T-helper 2 cell treated with Interferon-gamma antibody and Interleukin-4, amounts not matched to agents 5 μg/mL and 100 μg/mL, for 36 hours (primary cell): ENCODE data around the gene RMDN2.

Source experiments
- DNase-seq: peaks from one replicate; pipeline ENCODE4 v3.0.0; 2021; ENCODE audit warnings: low spot score
- H3K27ac Mint-ChIP-seq: one replicate; pipeline ENCODE4 v1.8.0; 2021; ENCODE audit warnings: mild to moderate bottlenecking, mixed read lengths
- H3K27me3 Mint-ChIP-seq: one replicate; pipeline ENCODE4 v1.8.0; 2021; ENCODE audit warnings: low read depth, mixed read lengths
- H3K36me3 Mint-ChIP-seq: one replicate; pipeline ENCODE4 v1.8.0; 2021; ENCODE audit warnings: low read depth, mixed read lengths
- H3K4me1 Mint-ChIP-seq: one replicate; pipeline ENCODE4 v1.8.0; 2021; ENCODE audit warnings: low read depth, mixed read lengths
- H3K4me3 Mint-ChIP-seq: one replicate; pipeline ENCODE4 v1.8.0; 2022; ENCODE audit warnings: mild to moderate bottlenecking, moderate library complexity, mixed read lengths
- H3K9me3 Mint-ChIP-seq: one replicate; pipeline ENCODE4 v1.8.0; 2021; ENCODE audit warnings: mixed read lengths

The RMDN2 gene

DNA sequence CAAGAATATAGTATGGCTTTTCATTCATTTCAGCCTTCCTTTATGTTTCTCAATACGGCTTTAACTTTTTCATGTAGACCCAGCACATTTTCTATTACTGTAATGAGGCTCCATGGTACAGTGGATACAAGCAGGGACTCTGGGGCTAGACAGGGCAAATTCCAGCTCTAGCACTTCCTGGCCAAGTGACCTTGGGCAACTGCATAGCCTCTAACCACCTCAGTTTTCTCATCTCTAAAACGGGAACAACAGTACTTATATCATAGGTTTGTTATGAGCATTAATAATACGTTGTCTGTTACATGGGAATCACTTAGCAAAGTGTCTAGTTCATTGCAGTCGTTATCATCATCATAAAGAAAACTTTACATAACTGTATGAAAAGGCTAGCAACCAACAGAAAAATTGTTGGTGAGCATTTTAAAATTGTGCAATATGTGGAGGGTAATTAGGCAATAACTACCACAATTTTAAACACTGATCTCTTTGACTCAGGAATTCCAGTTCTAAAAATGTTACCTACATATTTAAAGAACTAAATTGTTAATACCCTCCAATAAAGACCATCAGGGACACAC, 13.7 kb upstream of the RMDN2 start:
- Mint-ChIP-seq H3K36me3 (no peaks in the 10 kb centered on the region), H3K4me1 (no peaks in the 10 kb centered on the region), H3K9me3 (no peaks in the 10 kb centered on the region), H3K27me3 (peaks cover 24% of the 10 kb centered on the region), H3K27ac (no peak overlapping the region), H3K4me3 (no peak overlapping the region)
- DNase-seq, result no peak

DNA sequence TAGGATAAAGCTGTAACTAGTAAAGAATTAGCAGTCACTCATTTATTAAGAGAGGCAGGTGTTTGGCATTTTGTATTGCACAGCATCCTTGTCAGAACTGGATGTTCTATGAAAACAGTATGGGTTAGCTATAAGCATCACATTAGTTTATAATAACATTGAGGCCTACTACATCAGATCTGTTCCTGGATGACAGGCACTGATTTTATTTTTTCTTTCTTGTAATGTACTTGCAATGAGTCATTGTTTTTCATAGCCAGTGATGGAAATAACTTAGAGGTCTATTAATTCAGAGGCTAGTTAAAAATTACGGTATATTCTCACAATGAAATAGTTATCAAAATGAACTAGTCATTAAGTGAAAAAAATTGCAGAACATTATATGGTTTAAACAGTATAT, 13.0 kb upstream of the RMDN2 start:
- H3K27me3 Mint-ChIP-seq, result peaks cover 25% of the 10 kb centered on the region
- no peak overlapping the region for H3K4me3 Mint-ChIP-seq
- no peaks in the 10 kb centered on the region for H3K4me1 Mint-ChIP-seq
- no peaks in the 10 kb centered on the region for H3K36me3 Mint-ChIP-seq
- no peak for DNase-seq
- no peaks in the 10 kb centered on the region for H3K9me3 Mint-ChIP-seq
- H3K27ac Mint-ChIP-seq, result no peak overlapping the region

DNA sequence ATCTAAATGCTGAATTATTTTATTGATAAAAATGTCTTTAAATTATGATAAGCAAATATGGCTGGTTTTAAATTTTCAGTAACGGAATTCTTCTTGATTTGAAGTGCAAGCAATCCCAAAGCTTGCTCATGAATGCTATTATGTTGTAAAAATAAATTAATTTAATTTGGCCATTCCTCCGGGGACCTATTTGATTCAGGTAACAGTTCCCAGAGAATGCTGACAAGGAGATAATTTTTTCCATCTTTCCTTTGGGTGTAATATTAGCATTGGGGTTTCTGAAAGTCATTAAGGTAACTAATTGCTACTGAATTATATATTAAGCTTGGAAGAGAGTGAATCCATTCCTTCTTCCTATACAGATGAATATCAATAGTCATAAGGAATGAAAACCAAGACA, 12.5 kb upstream of the RMDN2 start:
- no peak for DNase-seq
- Mint-ChIP-seq H3K4me3 (no peak overlapping the region), H3K27me3 (peaks cover 26% of the 10 kb centered on the region), H3K4me1 (no peaks in the 10 kb centered on the region), H3K9me3 (no peaks in the 10 kb centered on the region), H3K27ac (no peak overlapping the region), H3K36me3 (no peaks in the 10 kb centered on the region)

DNA sequence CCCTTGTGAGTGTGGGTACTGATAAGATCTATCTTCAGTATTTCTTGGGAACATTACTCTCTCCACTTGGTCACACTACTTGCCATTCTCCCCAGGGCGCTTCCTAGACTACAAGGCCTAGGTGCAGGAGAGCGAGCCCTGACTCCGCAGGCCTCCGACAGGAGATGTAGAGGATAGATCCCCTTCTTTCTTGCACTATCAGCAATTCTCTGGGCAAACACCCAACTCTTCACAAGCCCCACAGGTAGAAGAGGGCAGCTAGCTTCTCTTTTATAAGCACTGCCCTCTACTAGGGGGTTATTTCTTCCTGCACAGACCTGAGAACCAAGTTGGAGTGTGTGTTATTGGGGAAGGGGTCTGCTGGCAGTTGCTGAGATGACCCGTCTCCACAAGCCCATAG, 10.7 kb upstream of the RMDN2 start:
- no peaks in the 10 kb centered on the region for H3K9me3 Mint-ChIP-seq
- H3K27me3 Mint-ChIP-seq, result peaks cover 30% of the 10 kb centered on the region
- H3K4me3 Mint-ChIP-seq, result no peak overlapping the region
- DNase-seq, result no peak
- no peak overlapping the region for H3K27ac Mint-ChIP-seq
- no peaks in the 10 kb centered on the region for H3K36me3 Mint-ChIP-seq
- no peaks in the 10 kb centered on the region for H3K4me1 Mint-ChIP-seq

DNA sequence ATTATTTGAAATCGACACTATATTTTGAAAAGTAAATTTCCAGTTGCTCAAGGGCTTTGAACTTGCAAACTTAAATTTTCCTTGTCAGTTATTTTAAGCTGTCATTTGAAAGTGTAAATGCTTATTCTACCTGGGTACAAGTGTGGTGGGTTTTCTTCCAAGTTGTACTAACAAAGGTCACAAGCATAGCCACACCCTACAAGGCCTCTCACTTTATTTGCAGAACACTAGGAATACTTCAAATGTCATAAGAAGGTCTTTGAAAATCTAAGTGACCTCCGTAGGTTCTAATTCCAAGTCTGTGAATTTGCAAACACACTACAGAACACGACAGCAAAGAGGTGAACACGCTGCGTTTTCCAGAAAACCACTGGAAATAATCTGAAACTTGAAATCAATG, 9.3 kb upstream of the RMDN2 start:
- Mint-ChIP-seq H3K27me3 (peaks cover 41% of the 10 kb centered on the region), H3K4me3 (no peak overlapping the region), H3K9me3 (no peaks in the 10 kb centered on the region), H3K27ac (no peak overlapping the region), H3K4me1 (no peaks in the 10 kb centered on the region), H3K36me3 (no peaks in the 10 kb centered on the region)
- no peak for DNase-seq

DNA sequence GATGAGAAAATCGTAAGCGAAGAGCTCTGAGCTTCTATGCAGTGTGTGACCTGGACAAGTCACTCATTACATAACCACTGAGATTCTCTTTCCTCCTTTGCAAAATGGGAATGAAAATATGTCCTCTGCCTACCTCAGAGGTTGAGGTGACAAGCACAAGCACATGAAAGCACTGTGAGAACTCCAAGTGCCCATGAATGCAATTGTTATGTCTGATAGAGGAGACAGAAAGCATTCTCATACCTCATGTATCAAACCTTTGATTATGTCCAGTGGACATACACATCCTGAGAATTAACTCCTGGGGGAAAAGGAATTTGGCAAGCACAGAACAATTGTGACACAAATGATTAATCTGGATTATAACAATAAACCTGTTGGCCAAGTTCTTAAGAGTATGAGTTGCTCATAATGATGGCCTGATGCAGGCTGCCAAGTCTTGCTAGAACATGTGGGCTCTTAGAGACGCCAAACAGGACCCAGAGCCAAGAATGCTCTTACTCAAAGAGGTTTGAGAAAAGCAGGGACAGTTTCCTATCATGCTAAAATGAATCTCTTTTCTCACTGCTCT, 8.5 kb upstream of the RMDN2 start:
- DNase-seq, result no peak
- Mint-ChIP-seq H3K27me3 (peaks cover 44% of the 10 kb centered on the region), H3K4me3 (no peak overlapping the region), H3K9me3 (no peaks in the 10 kb centered on the region), H3K27ac (no peak overlapping the region), H3K36me3 (no peaks in the 10 kb centered on the region), H3K4me1 (no peaks in the 10 kb centered on the region)

DNA sequence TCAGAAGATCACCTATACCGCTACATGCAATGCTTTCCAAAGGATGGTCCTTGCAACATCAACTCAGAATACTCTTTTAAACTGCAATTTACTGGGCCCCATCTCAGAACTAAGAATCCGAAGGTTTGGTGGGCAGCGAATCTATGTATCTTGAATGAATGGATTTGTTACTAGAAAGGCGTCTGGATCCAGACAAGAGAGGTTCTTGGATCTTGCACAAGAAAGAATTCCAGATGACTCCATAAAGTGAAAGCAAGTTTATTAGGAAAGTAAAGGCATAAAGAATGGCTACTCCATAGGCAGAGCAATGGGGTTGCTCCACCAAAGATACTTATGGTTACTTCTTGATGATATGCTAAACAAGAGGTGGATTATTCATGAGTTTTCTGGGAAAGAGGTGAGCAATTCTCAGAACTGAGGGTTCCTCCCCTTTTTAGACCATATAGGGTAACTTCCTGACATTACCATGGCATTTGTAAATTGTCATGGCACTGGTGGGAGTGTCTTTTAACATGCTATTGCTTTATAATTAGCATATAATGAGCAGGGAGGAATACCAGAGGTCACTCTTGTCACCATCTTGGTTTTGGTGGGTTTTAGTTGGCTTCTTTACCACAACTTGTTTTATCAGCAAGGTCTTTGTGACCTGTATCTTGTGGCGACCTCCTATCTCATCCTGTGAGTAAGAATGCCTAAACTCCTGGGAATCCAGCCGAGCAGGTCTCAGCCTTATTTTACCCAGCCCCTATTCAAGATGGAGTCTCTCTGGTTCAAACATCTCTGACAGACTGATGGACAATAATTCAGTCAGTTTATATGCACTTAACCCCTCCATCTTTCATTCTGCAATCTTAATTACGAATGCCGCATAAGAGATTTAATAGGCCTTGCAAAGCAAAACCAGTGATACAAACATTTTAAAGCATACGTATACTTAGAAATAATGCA, 7.5 kb upstream of the RMDN2 start:
- no peak for DNase-seq
- Mint-ChIP-seq H3K27me3 (peaks cover 51% of the 10 kb centered on the region), H3K36me3 (no peaks in the 10 kb centered on the region), H3K4me1 (no peaks in the 10 kb centered on the region), H3K27ac (no peak overlapping the region), H3K4me3 (no peak overlapping the region), H3K9me3 (no peaks in the 10 kb centered on the region)

DNA sequence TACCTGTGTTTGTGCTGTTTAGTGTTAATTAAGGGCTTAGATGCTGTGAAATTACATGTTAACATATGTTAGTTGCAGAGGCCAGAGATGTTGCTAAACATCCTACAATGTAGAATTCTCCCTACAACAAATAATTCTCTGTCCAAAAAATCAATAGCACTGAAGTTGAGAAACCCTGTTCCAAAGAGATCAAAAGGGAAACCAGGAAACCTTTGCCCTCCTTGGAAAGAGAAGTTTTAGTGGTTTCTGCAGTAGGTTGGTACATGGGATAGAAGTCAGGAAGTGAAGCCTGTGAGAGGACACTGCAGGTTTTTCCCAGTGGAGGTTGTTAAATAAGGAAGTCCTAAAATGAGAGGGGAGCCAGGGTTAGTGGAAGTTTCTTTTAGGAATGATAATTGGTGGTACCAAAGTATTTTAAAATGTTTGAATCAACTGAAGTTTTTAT, 6.3 kb upstream of the RMDN2 start:
- no peaks in the 10 kb centered on the region for H3K36me3 Mint-ChIP-seq
- H3K4me1 Mint-ChIP-seq, result no peaks in the 10 kb centered on the region
- DNase-seq, result no peak
- no peaks in the 10 kb centered on the region for H3K9me3 Mint-ChIP-seq
- H3K27ac Mint-ChIP-seq, result no peak overlapping the region
- H3K4me3 Mint-ChIP-seq, result no peak overlapping the region
- peaks cover 58% of the 10 kb centered on the region for H3K27me3 Mint-ChIP-seq

DNA sequence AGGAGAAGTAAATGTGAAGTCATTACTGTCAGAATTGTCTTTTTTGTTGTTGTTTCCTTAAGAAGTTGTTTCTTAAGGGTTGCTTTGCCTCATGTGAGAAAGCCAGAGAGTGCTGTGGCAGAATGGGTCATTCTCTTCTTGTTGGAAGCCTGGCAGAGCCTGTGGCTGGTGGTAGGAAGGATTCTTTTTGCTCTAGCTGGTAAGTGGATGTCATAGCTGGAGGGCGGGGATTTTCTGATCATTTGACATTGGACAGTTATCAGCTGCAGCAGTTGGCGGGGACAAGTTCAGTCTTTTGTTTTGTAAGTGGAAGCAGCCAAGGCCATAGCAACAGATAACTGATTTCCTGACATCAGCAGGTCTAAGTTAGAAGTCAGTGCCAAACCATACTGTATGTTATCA, 5.5 kb upstream of the RMDN2 start:
- DNase-seq, result no peak
- Mint-ChIP-seq H3K27me3 (peaks cover 62% of the 10 kb centered on the region), H3K27ac (no peak overlapping the region), H3K9me3 (no peaks in the 10 kb centered on the region), H3K4me3 (no peak overlapping the region), H3K36me3 (peaks cover under 1% of the 10 kb centered on the region), H3K4me1 (peaks cover 5% of the 10 kb centered on the region)

DNA sequence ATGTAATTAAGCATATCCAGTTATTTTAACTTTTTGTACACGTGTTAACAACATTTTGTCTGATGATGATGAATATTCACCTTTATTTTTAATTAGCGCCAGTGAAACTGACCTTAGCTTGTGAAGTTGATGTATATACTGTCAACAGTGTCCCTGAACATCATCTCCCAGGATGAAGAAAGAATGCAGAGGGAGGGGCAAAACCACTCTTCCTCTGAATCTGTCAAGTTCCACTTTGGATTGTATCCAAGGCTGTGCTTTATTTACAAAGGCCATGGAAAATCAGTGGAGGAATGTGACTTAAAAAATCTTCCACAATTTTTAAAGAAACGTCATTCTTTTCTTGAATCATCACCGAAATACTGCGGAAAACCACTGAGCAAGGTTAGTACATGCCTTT, 4.5 kb upstream of the RMDN2 start:
- no peaks in the 10 kb centered on the region for H3K9me3 Mint-ChIP-seq
- peaks cover 2% of the 10 kb centered on the region for H3K36me3 Mint-ChIP-seq
- H3K27me3 Mint-ChIP-seq, result peaks cover 62% of the 10 kb centered on the region
- H3K4me3 Mint-ChIP-seq, result no peak overlapping the region
- DNase-seq, result no peak
- H3K4me1 Mint-ChIP-seq, result peaks cover 6% of the 10 kb centered on the region
- H3K27ac Mint-ChIP-seq, result no peak overlapping the region

DNA sequence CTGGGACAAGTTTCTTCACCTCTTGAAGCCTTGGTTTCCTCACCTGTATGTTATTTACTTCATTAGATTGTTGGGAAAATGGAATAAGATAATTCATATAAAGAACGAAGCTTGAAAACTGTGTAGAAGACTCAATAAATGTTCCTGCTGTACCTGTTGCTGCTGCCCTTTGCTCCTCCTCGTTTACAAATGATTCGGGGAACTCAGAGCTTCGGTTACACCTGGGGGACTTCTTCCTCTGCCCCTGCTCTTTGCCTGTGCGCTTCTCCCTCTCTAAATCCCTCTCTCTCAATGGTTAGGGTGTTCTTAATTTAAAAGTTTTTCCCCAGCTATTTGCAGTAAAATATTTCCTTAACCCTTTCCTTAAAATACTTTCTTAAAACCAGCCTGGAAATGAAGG, 3.3 kb upstream of the RMDN2 start:
- Mint-ChIP-seq H3K27me3 (peaks cover 57% of the 10 kb centered on the region), H3K4me3 (no peak overlapping the region), H3K9me3 (no peaks in the 10 kb centered on the region), H3K4me1 (peaks cover 6% of the 10 kb centered on the region), H3K27ac (no peak overlapping the region), H3K36me3 (peaks cover 2% of the 10 kb centered on the region)
- DNase-seq, result no peak

DNA sequence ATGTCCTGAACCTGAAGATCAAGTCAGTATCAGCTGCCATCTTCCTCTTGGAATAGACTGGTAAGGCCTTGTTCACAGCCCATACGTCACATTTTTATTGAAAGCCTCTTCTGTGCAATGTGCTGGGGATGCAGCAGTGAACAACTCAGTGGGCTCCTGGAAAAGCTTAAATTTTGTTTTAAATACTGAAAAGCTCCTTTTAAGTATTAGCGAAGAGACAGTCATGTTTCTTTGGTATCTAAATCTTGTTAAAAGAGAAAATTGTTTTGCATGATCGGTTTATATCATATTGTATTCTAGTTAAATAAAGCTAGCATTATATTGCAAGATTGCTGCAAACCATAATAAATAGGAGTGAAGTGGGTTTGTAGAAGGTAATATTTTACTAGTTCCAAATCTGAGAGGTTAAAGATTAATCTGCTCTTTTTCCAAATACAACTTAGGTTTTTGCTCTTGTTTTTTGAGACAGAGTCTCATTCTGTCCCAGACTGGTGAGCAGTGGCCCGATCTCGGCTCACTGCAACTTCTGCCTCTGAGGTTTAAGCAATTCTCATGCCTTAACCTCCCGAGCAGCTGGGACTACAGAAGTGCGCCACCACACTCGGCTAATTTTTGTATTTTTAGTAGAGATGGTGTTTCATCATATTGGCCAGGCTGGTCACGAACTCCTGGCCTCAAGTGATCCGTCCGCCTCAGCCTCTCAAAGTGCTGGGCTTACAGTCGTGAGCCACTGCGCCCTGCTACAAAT, 1.6 kb upstream of the RMDN2 start:
- Mint-ChIP-seq H3K9me3 (no peaks in the 10 kb centered on the region), H3K4me1 (peaks cover 6% of the 10 kb centered on the region), H3K4me3 (peak overlapping the region; percentile 87), H3K27me3 (peaks cover 64% of the 10 kb centered on the region), H3K36me3 (peaks cover 2% of the 10 kb centered on the region), H3K27ac (no peak overlapping the region)
- no peak for DNase-seq

DNA sequence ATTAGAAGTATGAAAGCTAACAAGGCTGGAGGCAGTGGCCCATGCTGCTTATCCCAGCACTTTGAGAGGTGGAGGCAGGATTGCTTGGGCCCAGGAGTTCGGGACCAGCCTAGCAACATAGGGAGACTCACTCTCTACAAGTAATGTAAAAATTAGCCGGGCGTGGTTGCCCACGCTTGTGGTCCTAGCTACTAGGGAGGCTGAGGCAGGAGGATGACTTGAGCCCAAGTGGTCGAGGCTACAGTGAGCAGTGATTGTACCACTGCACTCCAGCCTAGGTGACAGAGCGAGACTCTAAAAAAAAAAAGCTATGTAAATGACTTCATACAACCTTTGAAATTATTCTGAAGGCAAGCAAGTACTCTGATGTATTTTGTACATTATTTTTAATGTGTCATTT, 1.5 kb downstream of the RMDN2 start:
- peaks cover 2% of the 10 kb centered on the region for H3K36me3 Mint-ChIP-seq
- H3K27ac Mint-ChIP-seq, result no peak overlapping the region
- no peak overlapping the region for H3K4me3 Mint-ChIP-seq
- peaks cover 53% of the 10 kb centered on the region for H3K27me3 Mint-ChIP-seq
- H3K9me3 Mint-ChIP-seq, result no peaks in the 10 kb centered on the region
- no peak for DNase-seq
- H3K4me1 Mint-ChIP-seq, result peaks cover 6% of the 10 kb centered on the region

DNA sequence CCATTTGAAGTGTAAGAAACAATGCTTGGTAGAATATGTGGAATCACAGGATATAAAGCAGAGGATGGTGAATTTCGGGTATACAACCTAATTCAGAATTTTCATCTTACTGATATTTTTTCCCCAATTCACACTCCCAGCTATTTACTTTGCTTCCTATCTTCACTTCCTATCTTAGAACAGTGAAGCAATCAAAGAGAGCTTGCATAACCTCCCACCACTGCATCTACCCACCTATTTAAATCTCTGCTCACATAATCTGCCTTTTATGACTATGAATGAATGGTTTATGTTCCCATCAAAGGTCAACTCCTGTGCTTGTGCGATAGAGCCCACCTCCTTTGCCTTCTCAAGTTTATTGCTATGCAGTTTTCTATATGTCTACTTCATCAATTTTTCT, 3.3 kb downstream of the RMDN2 start:
- Mint-ChIP-seq H3K9me3 (no peaks in the 10 kb centered on the region), H3K27ac (no peak overlapping the region), H3K36me3 (peaks cover 2% of the 10 kb centered on the region), H3K27me3 (peaks cover 35% of the 10 kb centered on the region), H3K4me1 (peaks cover 6% of the 10 kb centered on the region), H3K4me3 (no peak overlapping the region)
- DNase-seq, result no peak
